GM12878 (cell line): ENCODE data around the gene ZNF581. TPM values are rescaled to one million over a fixed set of nuclear protein-coding genes. Genes with fewer than 3 reads are reported as not detected.

ENCODE experiments used
- ATAC-seq: fragments of 200-7000 bp; cut with Tn5 transposase; 3 replicates; pipeline ENCODE4 v1.9.1; 2020; ENCODE audit warnings: mild to moderate bottlenecking, moderate library complexity
- BruUV-seq: library from RNA; stranded (reverse); fragments of 400-500 nt; replicated peaks from 2 replicates; lab custom pipeline; 2021; lab: Mats Ljungman, UMichigan
- CTCF ChIA-PET: fragments of 300-600 bp; sonication (Branson Sonifier 250); formaldehyde crosslinking; extraction: SDS; loops from one replicate; lab custom pipeline; 2021; ENCODE audit warnings: inconsistent platforms; lab: Yijun Ruan, JAX
- POLR2A ChIA-PET: fragments of 350-600 bp; formaldehyde crosslinking; extraction: SDS; loops from one replicate; lab custom pipeline; 2021; ENCODE audit warnings: inconsistent platforms; lab: Charles Lee
- RAD21 ChIA-PET: fragments of 300-600 bp; sonication (Branson Sonifier 250); formaldehyde crosslinking; loops from one replicate; lab custom pipeline; 2023; ENCODE audit warnings: antibody characterized with exemption; ENCODE audit not compliant: unreplicated experiment; lab: Charles Lee
- SMC1A ChIA-PET: fragments of 300-600 bp; sonication (Branson Sonifier 250); formaldehyde crosslinking; loops from one replicate; lab custom pipeline; 2023; ENCODE audit not compliant: unreplicated experiment, uncharacterized antibody; lab: Charles Lee
- DNase-seq: peaks from one replicate; pipeline ENCODE4 v3.0.0-alpha.2; 2011; ENCODE audit warnings: low read depth, low spot score
- FAIRE-seq: peaks from 3 replicates; lab custom pipeline; 2011; peaks lifted over from hg19 to GRCh38; lab: Jason Lieb, UNC
- H2AFZ ChIP-seq: 2 replicates; pipeline ENCODE4 v1.6.0; 2011; ENCODE audit warnings: low read depth, low read length, control low read depth; ENCODE audit not compliant: control insufficient read depth
- H3K27ac ChIP-seq: 2 replicates; pipeline ENCODE4 v1.5.1; 2011; ENCODE audit warnings: control low read depth; ENCODE audit not compliant: control insufficient read depth, insufficient read depth
- H3K27me3 ChIP-seq, 2 experiments: replicated peaks in 1 of 2; 2 replicates each; pipeline versions ENCODE4 v1.6.0 to v1.6.1; 2011; ENCODE audit warnings: low read length in 1 of 2; ENCODE audit not compliant: control insufficient read depth in 2 of 2, insufficient read depth in 2 of 2
- H3K36me3 ChIP-seq, 2 experiments: 2 replicates each; pipeline ENCODE4 v1.5.1; 2011; ENCODE audit warnings: low read length in 1 of 2; ENCODE audit not compliant: control insufficient read depth in 2 of 2, insufficient read depth in 2 of 2
- H3K4me1 ChIP-seq: 2 replicates; pipeline ENCODE4 v1.6.1; 2011; ENCODE audit warnings: mild to moderate bottlenecking, low read length, moderate library complexity, mixed read lengths; ENCODE audit not compliant: control insufficient read depth, insufficient read depth
- H3K4me2 ChIP-seq: 2 replicates; pipeline ENCODE4 v1.6.0; 2011; ENCODE audit warnings: control low read depth; ENCODE audit not compliant: control insufficient read depth, insufficient read depth
- H3K4me3 ChIP-seq: fragments of 200-600 bp; sonication (generic); 2 replicates; pipeline ENCODE4 v1.5.1; 2016
- H3K79me2 ChIP-seq: 2 replicates; pipeline ENCODE4 v1.6.0; 2011; ENCODE audit warnings: low read length; ENCODE audit not compliant: control insufficient read depth, insufficient read depth
- H3K9ac ChIP-seq: 2 replicates; pipeline ENCODE4 v1.8.0; 2011; ENCODE audit warnings: low read length, control low read depth, mixed read lengths; ENCODE audit not compliant: control insufficient read depth, insufficient read depth
- H3K9me3 ChIP-seq: replicated peaks from 3 replicates; pipeline ENCODE4 v1.5.1; 2011; ENCODE audit warnings: mild to moderate bottlenecking, low read length; ENCODE audit not compliant: control insufficient read depth, insufficient read depth
- H4K20me1 ChIP-seq: 2 replicates; pipeline ENCODE4 v1.6.0; 2011; ENCODE audit not compliant: control insufficient read depth, insufficient read depth
- BMI1 ChIP-seq: fragments of 450-650 bp; IDR thresholded peaks from 2 replicates; pipeline ENCODE4 v1.6.1; 2016; ENCODE audit warnings: mild to moderate bottlenecking, moderate library complexity, borderline replicate concordance
- BRCA1 ChIP-seq: IDR thresholded peaks from 2 replicates; pipeline ENCODE4 v1.6.1; 2011; ENCODE audit warnings: low read depth, low read length, improper control_type of control experiment
- FOXM1 ChIP-seq: IDR thresholded peaks from 2 replicates; pipeline ENCODE4 v1.6.1; 2012; ENCODE audit warnings: low read depth, mild to moderate bottlenecking, inconsistent platforms, low read length, moderate library complexity
- HCFC1 ChIP-seq: fragments of 150-350 bp; IDR thresholded peaks from 2 replicates; pipeline ENCODE4 v1.6.1; 2014; ENCODE audit warnings: low read length
- JUNB ChIP-seq: IDR thresholded peaks from 2 replicates; pipeline ENCODE4 v1.6.1; 2016; ENCODE audit warnings: antibody characterized with exemption, mild to moderate bottlenecking
- KLF5 ChIP-seq: fragments of 450-650 bp; IDR thresholded peaks from 2 replicates; pipeline ENCODE4 v1.6.1; 2014; ENCODE audit warnings: mild to moderate bottlenecking; ENCODE audit not compliant: partially characterized antibody
- PAX8 ChIP-seq: fragments of 450-650 bp; IDR thresholded peaks from 2 replicates; pipeline ENCODE4 v1.6.1; 2017; ENCODE audit warnings: mild to moderate bottlenecking, moderate library complexity
- SREBF1 ChIP-seq: IDR thresholded peaks from 2 replicates; pipeline ENCODE4 v1.6.1; 2012; ENCODE audit warnings: mild to moderate bottlenecking, low read length
- ZNF384 ChIP-seq: IDR thresholded peaks from 2 replicates; pipeline ENCODE4 v1.6.1; 2012; ENCODE audit warnings: low read depth, mild to moderate bottlenecking, low read length, improper control_type of control experiment, borderline replicate concordance
- ZSCAN29 ChIP-seq: fragments of 450-650 bp; IDR thresholded peaks from 2 replicates; pipeline ENCODE4 v1.6.1; 2017; ENCODE audit warnings: mild to moderate bottlenecking, moderate library complexity
- WGBS: methylation state at CpG from one replicate; pipeline ENCODE4 v1.1.6; 2016; ENCODE audit warnings: low lambda C conversion rate; ENCODE audit not compliant: insufficient replicate concordance, insufficient coverage; ENCODE audit errors: missing lambda C conversion rate; 5-methylcytosine and 5-hydroxymethylcytosine counted together
- in situ Hi-C: fragments of 300-500 bp; cut with MboI; formaldehyde crosslinking; loops from 9 replicates; pipeline ENCODE4 v1.14.3; 2018; ENCODE audit warnings: mixed read lengths
- intact Hi-C: fragments of 100-400 bp; cut with micrococcal nuclease; formaldehyde crosslinking; loops from one replicate; pipeline ENCODE4 v1.14.2; 2022; ENCODE audit not compliant: unreplicated experiment
- polyA plus RNA-seq, 11 experiments: library from polyadenylated mRNA; depleted of rRNA in 4 of 11; unstranded in 6 of 11; stranded (reverse) in 5 of 11; fragments of >200 nt; fragmentation: Nextera tagmentation in 4 of 11; fragmentation: Illumina TruSeq in 1 of 11; extraction: Ambion mirVana in 4 of 11; extraction: Trizol in 1 of 11; gene quantifications; 1 replicate in 1 of 11; 2 replicates in 10 of 11; pipeline versions ENCODE4 v1.2.1 to v1.2.3, GENCODE V29; 2011 to 2016; ENCODE audit warnings: inconsistent platforms in 2 of 11, missing spikeins in 2 of 11, low read depth in 1 of 11
- total RNA-seq, 4 experiments: library from RNA; depleted of rRNA in 3 of 4; stranded (reverse); fragments of >200 nt in 3 of 4; fragmentation: Illumina TruSeq in 1 of 4; extraction: Trizol in 1 of 4; gene quantifications; 2 replicates each; pipeline versions ENCODE4 v1.2.1 to v1.2.3, GENCODE V29; 2013 to 2021
- TF ChIP-seq, protein P1 (sequence below): IDR thresholded peaks from 2 replicates; pipeline ENCODE4 v1.6.1; 2012; ENCODE audit warnings: low read depth, low read length, improper control_type of control experiment
- TF ChIP-seq, protein P2 (sequence below): fragments of 450-650 bp; IDR thresholded peaks from 2 replicates; pipeline ENCODE4 v1.6.1; 2018; ENCODE audit warnings: mild to moderate bottlenecking, low read depth, moderate library complexity; ENCODE audit not compliant: partially characterized antibody
- TF ChIP-seq, protein P3 (sequence below): IDR thresholded peaks from 2 replicates; pipeline ENCODE4 v1.6.1; 2012; ENCODE audit warnings: mild to moderate bottlenecking, low read depth, low read length
- TF ChIP-seq, protein P4 (sequence below): fragments of 450-650 bp; formaldehyde crosslinking; IDR thresholded peaks from 2 replicates; pipeline ENCODE4 v1.4.0; 2020; ENCODE audit warnings: mild to moderate bottlenecking, moderate library complexity

Gene ZNF581
- total and polyA plus RNA-seq, 10 of the 15 experiments (the other 5 are each of a cell fraction or from before 2014, with no cell fraction given) = 4.7 to 45.4 (median 22.2) TPM

DNA sequence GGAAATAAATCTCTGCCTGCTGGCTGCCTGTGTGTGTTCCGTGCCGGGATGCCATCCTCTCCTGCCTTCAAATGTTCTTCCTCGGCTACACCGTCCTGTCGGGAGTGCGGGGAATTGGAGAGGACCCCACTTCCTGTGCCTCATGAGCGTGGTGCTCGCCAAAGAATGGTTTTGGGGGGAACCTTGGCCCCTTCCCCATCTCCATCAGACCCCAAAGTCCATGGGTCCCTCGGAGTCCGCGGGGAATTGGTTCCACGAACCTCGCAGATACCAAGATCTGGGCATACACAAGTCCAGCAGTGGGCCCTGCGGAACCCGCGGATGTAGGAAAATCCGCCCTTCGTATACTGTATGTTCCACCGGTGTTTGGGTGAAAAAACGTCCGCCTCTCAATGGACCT is 40.3 kb upstream of the ZNF581 start:
- Histone ChIP-seq H3K27me3 (no peaks in the 10 kb centered on the region), H3K9ac (no peak overlapping the region), H3K27ac (no peak overlapping the region), H3K79me2 (peaks cover 30% of the 10 kb centered on the region), H4K20me1 (no peaks in the 10 kb centered on the region), H3K4me2 (no peak overlapping the region), H3K9me3 (no peaks in the 10 kb centered on the region), H3K4me3 (no peak overlapping the region), H3K4me1 (peaks cover 10% of the 10 kb centered on the region; the same call in 1 of the 2 replicates), H3K36me3 (no peaks in the 10 kb centered on the region), H2AFZ (no peak overlapping the region)
- DNase-seq (no peak), ATAC-seq (no peak), FAIRE-seq (no peak)
- ChIA-PET RAD21 (no interaction called here), CTCF (interaction anchor here (4.6 kb wide), 1 partner anchor 31 kb away, joined by 65 read pairs; no protein-coding TSS in a partner anchor), POLR2A (no interaction called here), SMC1A (no interaction called here)
- BruUV-seq = no TSS peak
- intact Hi-C loops (loop anchor here (5.0 kb wide), 1 partner anchor 39 kb away; the partner anchor contains the start of genes ZNF580 and ZNF581), in situ Hi-C loops (no loop called here)
- WGBS = 99% methylated on average over 21 of the region's 21 CpGs
- TF ChIP-seq FOXM1 (no peak), JUNB (no peak), BRCA1 (no peak), BMI1 (no peak), SREBF1 (no peak), KLF5 (no peak), ZSCAN29 (no peak), HCFC1 (no peak), ZNF384 (no peak), PAX8 (no peak)
- TF ChIP-seq, protein P1, sequence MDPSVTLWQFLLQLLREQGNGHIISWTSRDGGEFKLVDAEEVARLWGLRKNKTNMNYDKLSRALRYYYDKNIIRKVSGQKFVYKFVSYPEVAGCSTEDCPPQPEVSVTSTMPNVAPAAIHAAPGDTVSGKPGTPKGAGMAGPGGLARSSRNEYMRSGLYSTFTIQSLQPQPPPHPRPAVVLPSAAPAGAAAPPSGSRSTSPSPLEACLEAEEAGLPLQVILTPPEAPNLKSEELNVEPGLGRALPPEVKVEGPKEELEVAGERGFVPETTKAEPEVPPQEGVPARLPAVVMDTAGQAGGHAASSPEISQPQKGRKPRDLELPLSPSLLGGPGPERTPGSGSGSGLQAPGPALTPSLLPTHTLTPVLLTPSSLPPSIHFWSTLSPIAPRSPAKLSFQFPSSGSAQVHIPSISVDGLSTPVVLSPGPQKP = no peak
- TF ChIP-seq, protein P2, sequence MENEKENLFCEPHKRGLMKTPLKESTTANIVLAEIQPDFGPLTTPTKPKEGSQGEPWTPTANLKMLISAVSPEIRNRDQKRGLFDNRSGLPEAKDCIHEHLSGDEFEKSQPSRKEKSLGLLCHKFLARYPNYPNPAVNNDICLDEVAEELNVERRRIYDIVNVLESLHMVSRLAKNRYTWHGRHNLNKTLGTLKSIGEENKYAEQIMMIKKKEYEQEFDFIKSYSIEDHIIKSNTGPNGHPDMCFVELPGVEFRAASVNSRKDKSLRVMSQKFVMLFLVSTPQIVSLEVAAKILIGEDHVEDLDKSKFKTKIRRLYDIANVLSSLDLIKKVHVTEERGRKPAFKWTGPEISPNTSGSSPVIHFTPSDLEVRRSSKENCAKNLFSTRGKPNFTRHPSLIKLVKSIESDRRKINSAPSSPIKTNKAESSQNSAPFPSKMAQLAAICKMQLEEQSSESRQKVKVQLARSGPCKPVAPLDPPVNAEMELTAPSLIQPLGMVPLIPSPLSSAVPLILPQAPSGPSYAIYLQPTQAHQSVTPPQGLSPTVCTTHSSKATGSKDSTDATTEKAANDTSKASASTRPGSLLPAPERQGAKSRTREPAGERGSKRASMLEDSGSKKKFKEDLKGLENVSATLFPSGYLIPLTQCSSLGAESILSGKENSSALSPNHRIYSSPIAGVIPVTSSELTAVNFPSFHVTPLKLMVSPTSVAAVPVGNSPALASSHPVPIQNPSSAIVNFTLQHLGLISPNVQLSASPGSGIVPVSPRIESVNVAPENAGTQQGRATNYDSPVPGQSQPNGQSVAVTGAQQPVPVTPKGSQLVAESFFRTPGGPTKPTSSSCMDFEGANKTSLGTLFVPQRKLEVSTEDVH = no peak
- TF ChIP-seq, protein P3, sequence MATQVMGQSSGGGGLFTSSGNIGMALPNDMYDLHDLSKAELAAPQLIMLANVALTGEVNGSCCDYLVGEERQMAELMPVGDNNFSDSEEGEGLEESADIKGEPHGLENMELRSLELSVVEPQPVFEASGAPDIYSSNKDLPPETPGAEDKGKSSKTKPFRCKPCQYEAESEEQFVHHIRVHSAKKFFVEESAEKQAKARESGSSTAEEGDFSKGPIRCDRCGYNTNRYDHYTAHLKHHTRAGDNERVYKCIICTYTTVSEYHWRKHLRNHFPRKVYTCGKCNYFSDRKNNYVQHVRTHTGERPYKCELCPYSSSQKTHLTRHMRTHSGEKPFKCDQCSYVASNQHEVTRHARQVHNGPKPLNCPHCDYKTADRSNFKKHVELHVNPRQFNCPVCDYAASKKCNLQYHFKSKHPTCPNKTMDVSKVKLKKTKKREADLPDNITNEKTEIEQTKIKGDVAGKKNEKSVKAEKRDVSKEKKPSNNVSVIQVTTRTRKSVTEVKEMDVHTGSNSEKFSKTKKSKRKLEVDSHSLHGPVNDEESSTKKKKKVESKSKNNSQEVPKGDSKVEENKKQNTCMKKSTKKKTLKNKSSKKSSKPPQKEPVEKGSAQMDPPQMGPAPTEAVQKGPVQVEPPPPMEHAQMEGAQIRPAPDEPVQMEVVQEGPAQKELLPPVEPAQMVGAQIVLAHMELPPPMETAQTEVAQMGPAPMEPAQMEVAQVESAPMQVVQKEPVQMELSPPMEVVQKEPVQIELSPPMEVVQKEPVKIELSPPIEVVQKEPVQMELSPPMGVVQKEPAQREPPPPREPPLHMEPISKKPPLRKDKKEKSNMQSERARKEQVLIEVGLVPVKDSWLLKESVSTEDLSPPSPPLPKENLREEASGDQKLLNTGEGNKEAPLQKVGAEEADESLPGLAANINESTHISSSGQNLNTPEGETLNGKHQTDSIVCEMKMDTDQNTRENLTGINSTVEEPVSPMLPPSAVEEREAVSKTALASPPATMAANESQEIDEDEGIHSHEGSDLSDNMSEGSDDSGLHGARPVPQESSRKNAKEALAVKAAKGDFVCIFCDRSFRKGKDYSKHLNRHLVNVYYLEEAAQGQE = no peak
- TF ChIP-seq, protein P4, sequence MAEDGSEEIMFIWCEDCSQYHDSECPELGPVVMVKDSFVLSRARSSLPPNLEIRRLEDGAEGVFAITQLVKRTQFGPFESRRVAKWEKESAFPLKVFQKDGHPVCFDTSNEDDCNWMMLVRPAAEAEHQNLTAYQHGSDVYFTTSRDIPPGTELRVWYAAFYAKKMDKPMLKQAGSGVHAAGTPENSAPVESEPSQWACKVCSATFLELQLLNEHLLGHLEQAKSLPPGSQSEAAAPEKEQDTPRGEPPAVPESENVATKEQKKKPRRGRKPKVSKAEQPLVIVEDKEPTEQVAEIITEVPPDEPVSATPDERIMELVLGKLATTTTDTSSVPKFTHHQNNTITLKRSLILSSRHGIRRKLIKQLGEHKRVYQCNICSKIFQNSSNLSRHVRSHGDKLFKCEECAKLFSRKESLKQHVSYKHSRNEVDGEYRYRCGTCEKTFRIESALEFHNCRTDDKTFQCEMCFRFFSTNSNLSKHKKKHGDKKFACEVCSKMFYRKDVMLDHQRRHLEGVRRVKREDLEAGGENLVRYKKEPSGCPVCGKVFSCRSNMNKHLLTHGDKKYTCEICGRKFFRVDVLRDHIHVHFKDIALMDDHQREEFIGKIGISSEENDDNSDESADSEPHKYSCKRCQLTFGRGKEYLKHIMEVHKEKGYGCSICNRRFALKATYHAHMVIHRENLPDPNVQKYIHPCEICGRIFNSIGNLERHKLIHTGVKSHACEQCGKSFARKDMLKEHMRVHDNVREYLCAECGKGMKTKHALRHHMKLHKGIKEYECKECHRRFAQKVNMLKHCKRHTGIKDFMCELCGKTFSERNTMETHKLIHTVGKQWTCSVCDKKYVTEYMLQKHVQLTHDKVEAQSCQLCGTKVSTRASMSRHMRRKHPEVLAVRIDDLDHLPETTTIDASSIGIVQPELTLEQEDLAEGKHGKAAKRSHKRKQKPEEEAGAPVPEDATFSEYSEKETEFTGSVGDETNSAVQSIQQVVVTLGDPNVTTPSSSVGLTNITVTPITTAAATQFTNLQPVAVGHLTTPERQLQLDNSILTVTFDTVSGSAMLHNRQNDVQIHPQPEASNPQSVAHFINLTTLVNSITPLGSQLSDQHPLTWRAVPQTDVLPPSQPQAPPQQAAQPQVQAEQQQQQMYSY (CRISPR knock-in tag) = no peak
